Lower lobe of right lung (tissue), 2 donors: Measurements from ENCODE around the gene SELENOS. TPM values are rescaled to one million over a fixed set of nuclear protein-coding genes. Genes with fewer than 3 reads are reported as not detected.

Experiments
- ATAC-seq, 2 donors: fragments of 200-7000 bp; cut with Tn5 transposase; one replicate each; pipeline ENCODE4 v1.9.1; 2020 to 2022; ENCODE audit warnings: mild to moderate bottlenecking in 2 of 2, moderate library complexity in 2 of 2
- DNase-seq: peaks from one replicate; pipeline ENCODE4 v3.0.0-alpha.2; 2020
- H3K27ac ChIP-seq: fragments of 200-600 bp; one replicate; pipeline ENCODE4 v1.8.0; 2022
- H3K27me3 ChIP-seq: fragments of 200-600 bp; one replicate; pipeline ENCODE4 v1.8.0; 2022; ENCODE audit warnings: low read depth
- H3K36me3 ChIP-seq: fragments of 200-600 bp; one replicate; pipeline ENCODE4 v1.8.0; 2022; ENCODE audit warnings: mild to moderate bottlenecking
- H3K4me1 ChIP-seq: fragments of 200-600 bp; one replicate; pipeline ENCODE4 v1.8.0; 2022
- H3K4me3 ChIP-seq: fragments of 200-600 bp; one replicate; pipeline ENCODE4 v1.8.0; 2022; ENCODE audit warnings: mild to moderate bottlenecking
- H3K9me3 ChIP-seq: fragments of 200-600 bp; one replicate; pipeline ENCODE4 v1.8.0; 2022
- CTCF ChIP-seq: fragments of 200-600 bp; IDR thresholded peaks from one replicate; pipeline ENCODE4 v1.8.0; 2022; ENCODE audit warnings: antibody characterized with exemption, mild to moderate bottlenecking
- intact Hi-C: fragments of 100-400 bp; cut with DNase I; formaldehyde crosslinking; loops from one replicate; pipeline ENCODE4 v1.11.0; 2022
- total RNA-seq: library from RNA; stranded (reverse); fragmentation: NEBNext Ultra II Directional; extraction: Animal tissue kit (Norgen Biotek cat#: 25700); gene quantifications from one replicate; pipeline ENCODE4 v1.2.1, GENCODE V29; 2021
- donor health status: DM: no; HTN: yes; CAD: no; lungs with severe emphysema.

Gene SELENOS
- total RNA-seq, 1 donor from 2014 or later = 64.5 TPM

GRCh38 chr15:101250873-101251829 lies 26.1 kb downstream of the SELENOS start:
- Histone ChIP-seq H3K9me3 (no peaks in the 10 kb centered on the region), H3K4me1 (peaks cover 52% of the 10 kb centered on the region), H3K27me3 (no peaks in the 10 kb centered on the region), H3K27ac (peak overlapping the region; percentile 86), H3K4me3 (peak overlapping the region; percentile 91), H3K36me3 (peaks cover 3% of the 10 kb centered on the region)
- ATAC-seq (peak; percentile 55 to 72), DNase-seq (peak; percentile 69)
- TF ChIP-seq CTCF = no peak
- intact Hi-C loops = loop anchor here (10.0 kb wide), 1 partner anchor 166 kb away; no protein-coding TSS in a partner anchor

- Histone ChIP-seq H3K27me3 (no peaks in the 10 kb centered on the region), H3K27ac (peak overlapping the region; percentile 78), H3K4me1 (peaks cover 60% of the 10 kb centered on the region), H3K9me3 (no peaks in the 10 kb centered on the region), H3K4me3 (peak overlapping the region; percentile 91), H3K36me3 (peaks cover 3% of the 10 kb centered on the region)
- no peak for TF ChIP-seq CTCF
- intact Hi-C loops = loop anchor here (10.0 kb wide), 1 partner anchor 166 kb away; no protein-coding TSS in a partner anchor
- no peak for ATAC-seq
- DNase-seq = no peak
Measured at GRCh38 chr15:101250341-101250831, 26.9 kb downstream of the SELENOS start.

GRCh38 chr15:101248274-101248673 lies 29.0 kb downstream of the SELENOS start:
- no peak overlapping the region for H3K4me3 ChIP-seq
- DNase-seq (no peak), ATAC-seq (no peak)
- no peak overlapping the region for H3K27ac ChIP-seq
- no peaks in the 10 kb centered on the region for H3K27me3 ChIP-seq
- H3K4me1 ChIP-seq = peaks cover 81% of the 10 kb centered on the region
- intact Hi-C loops = no loop called here
- TF ChIP-seq CTCF = no peak
- H3K36me3 ChIP-seq = peaks cover 3% of the 10 kb centered on the region
- H3K9me3 ChIP-seq = no peaks in the 10 kb centered on the region

GRCh38 chr15:101246824-101247745 lies 30.2 kb downstream of the SELENOS start:
- Histone ChIP-seq H3K27me3 (no peaks in the 10 kb centered on the region), H3K4me3 (no peak overlapping the region), H3K9me3 (no peaks in the 10 kb centered on the region), H3K27ac (no peak overlapping the region), H3K36me3 (peaks cover 3% of the 10 kb centered on the region), H3K4me1 (peaks cover 83% of the 10 kb centered on the region)
- no peak for ATAC-seq
- intact Hi-C loops = no loop called here
- no peak for DNase-seq
- TF ChIP-seq CTCF = no peak

GRCh38 chr15:101246391-101246790 lies 30.9 kb downstream of the SELENOS start:
- intact Hi-C loops = no loop called here
- H3K27ac ChIP-seq = no peak overlapping the region

More at GRCh38 chr15:101246391-101246790, 30.9 kb downstream of the SELENOS start:
- no peak for ATAC-seq
- TF ChIP-seq CTCF = no peak
- Histone ChIP-seq H3K4me3 (no peak overlapping the region), H3K36me3 (peaks cover 3% of the 10 kb centered on the region), H3K27me3 (no peaks in the 10 kb centered on the region), H3K9me3 (no peaks in the 10 kb centered on the region), H3K4me1 (peaks cover 90% of the 10 kb centered on the region)
- no peak for DNase-seq
